HFFc6 (cell line): ENCODE data around the gene GCK. TPM values are rescaled to one million over a fixed set of nuclear protein-coding genes. Genes with fewer than 3 reads are reported as not detected.
A peak's percentile ranks its signal among the peaks of the same experiment; 100 is the strongest.
"Not testable (repeated sequence)": the region's sequence is repeated elsewhere in the genome, so short reads cannot be mapped to it uniquely, and the experiment has no call there.

Experiments
- DNase-seq: peaks from one replicate; pipeline ENCODE4 v3.0.0-alpha.2; 2018
- H3K27ac Mint-ChIP-seq: 2 replicates; pipeline ENCODE4 v1.8.0; 2020; ENCODE audit warnings: mild to moderate bottlenecking, mixed read lengths
- H3K27me3 Mint-ChIP-seq: 2 replicates; pipeline ENCODE4 v1.8.0; 2021; ENCODE audit warnings: mild to moderate bottlenecking, moderate library complexity, mixed read lengths; ENCODE audit not compliant: insufficient read depth
- H3K36me3 Mint-ChIP-seq: 2 replicates; pipeline ENCODE4 v1.8.0; 2021; ENCODE audit warnings: low read depth, mixed read lengths
- H3K4me1 Mint-ChIP-seq: 2 replicates; pipeline ENCODE4 v1.8.0; 2020; ENCODE audit warnings: low read depth, mixed read lengths
- H3K4me3 Mint-ChIP-seq: 2 replicates; pipeline ENCODE4 v1.8.0; 2020; ENCODE audit warnings: mild to moderate bottlenecking, moderate library complexity, mixed read lengths
- H3K9me3 Mint-ChIP-seq: 2 replicates; pipeline ENCODE4 v1.8.0; 2020; ENCODE audit warnings: mild to moderate bottlenecking, mixed read lengths
- total RNA-seq, 6 experiments: library from RNA; stranded (reverse); fragmentation: NEBNext Ultra II Directional; extraction: Animal tissue kit (Norgen Biotek cat#: 25700); gene quantifications; 2 replicates in 1 of 6; 3 replicates in 5 of 6; pipeline ENCODE4 v1.2.3, GENCODE V29; 2021
- TF ChIP-seq, protein P1 (sequence below): fragments of 200-600 bp; sonication (generic); IDR thresholded peaks from 2 replicates; pipeline ENCODE4 v1.5.0; 2021; ENCODE audit warnings: antibody characterized with exemption, mild to moderate bottlenecking

GCK gene
- total RNA-seq, 6 experiments from 2014 or later = 0.11 to 0.26 (median 0.17) TPM; not detected in 2

DNA sequence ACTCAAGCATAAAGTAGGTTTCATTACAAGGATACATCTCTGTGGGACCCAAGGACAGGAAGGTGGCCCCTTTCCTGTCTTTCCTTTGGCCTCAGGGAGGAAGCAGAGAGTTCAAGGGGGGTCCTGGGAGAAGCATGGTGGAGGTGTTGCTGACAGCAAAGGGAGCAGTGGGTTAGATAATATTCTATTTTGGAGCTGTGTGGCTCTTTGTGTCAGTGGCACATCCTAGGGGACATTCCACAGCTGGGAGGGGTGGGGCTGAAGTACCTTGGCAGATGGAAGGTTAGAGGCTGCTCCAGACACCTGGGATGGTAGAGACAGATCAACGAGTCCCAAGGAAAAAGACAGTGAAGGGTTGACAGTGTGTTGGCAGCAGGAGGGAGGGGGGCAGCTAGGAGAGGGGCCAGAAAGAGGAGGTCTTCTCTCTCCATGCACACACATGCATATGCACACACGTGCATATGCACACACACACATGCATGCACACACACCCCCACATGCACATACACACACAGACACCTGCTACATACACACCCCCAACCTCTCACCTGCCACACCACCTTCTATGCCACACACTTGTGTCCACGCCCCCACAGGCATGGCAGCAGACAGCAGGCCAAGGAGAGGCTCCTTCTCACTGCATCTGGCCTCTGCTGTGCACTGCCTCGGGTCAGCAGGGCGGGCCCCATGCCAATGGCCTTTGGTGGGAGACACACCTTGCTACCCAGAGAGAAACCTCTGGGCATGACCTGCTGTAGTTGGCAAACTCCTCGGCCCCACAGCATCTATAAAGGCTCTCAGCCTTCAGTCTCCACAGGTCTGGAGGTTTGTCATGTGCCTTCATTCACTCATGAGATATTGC is 60.3 kb downstream of the GCK start:
- Mint-ChIP-seq H3K27ac (no peak overlapping the region), H3K9me3 (no peaks in the 10 kb centered on the region), H3K4me3 (no peak overlapping the region), H3K27me3 (peaks cover 1% of the 10 kb centered on the region), H3K36me3 (peaks cover 4% of the 10 kb centered on the region; the same call in 1 of the 2 replicates), H3K4me1 (peaks cover 26% of the 10 kb centered on the region)
- TF ChIP-seq, protein P1, sequence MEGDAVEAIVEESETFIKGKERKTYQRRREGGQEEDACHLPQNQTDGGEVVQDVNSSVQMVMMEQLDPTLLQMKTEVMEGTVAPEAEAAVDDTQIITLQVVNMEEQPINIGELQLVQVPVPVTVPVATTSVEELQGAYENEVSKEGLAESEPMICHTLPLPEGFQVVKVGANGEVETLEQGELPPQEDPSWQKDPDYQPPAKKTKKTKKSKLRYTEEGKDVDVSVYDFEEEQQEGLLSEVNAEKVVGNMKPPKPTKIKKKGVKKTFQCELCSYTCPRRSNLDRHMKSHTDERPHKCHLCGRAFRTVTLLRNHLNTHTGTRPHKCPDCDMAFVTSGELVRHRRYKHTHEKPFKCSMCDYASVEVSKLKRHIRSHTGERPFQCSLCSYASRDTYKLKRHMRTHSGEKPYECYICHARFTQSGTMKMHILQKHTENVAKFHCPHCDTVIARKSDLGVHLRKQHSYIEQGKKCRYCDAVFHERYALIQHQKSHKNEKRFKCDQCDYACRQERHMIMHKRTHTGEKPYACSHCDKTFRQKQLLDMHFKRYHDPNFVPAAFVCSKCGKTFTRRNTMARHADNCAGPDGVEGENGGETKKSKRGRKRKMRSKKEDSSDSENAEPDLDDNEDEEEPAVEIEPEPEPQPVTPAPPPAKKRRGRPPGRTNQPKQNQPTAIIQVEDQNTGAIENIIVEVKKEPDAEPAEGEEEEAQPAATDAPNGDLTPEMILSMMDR = no peak
- no peak for DNase-seq

DNA sequence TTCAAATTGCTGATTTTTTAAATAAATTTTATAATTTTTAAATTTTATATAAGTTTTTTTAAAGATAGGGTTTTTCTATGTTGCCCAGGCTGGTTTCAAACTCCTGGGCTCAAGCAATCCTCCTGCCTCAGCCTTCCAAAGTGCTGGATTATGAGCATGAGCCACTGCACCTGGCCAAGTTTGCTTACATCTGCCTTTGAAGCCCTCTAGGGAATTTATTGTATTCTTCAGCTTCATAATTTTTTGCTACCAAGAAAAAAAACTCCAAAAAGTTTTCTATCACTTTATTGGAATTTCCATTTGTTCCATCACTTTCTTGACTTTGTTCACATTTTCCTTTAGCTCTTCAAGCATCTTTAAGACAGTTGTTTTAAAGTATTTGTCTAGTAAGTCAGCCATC is 62.1 kb downstream of the GCK start:
- TF ChIP-seq, protein P1 = no peak
- no peak overlapping the region for H3K4me3 Mint-ChIP-seq
- no peak for DNase-seq
- H3K27ac Mint-ChIP-seq = no peak overlapping the region
- peaks cover 3% of the 10 kb centered on the region for H3K27me3 Mint-ChIP-seq
- H3K36me3 Mint-ChIP-seq = peaks cover 4% of the 10 kb centered on the region; the same call in 1 of the 2 replicates
- no peaks in the 10 kb centered on the region for H3K9me3 Mint-ChIP-seq
- H3K4me1 Mint-ChIP-seq = peaks cover 25% of the 10 kb centered on the region

DNA sequence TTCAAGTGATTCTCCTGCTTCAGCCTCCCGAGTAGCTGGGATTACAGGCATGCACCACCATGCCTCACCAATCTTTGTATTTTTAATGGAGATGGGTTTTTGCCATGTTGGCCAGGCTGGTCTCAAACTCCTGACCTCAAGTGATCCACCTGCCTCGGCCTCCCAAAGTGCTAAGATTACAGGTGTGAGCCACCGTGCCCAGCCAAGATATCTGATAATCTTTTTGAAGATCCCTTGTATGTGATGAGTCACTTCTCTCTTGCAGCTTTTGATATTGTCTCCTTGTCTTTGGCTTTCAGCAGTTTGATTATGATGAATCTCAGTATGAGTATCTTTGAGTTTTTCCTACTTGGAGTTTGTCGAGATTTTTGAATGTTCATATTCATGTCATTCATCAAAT is 62.7 kb downstream of the GCK start:
- H3K4me1 Mint-ChIP-seq = peaks cover 22% of the 10 kb centered on the region
- not testable (repeated sequence) for H3K27ac Mint-ChIP-seq, H3K36me3 Mint-ChIP-seq, H3K4me3 Mint-ChIP-seq, H3K27me3 Mint-ChIP-seq, DNase-seq, H3K9me3 Mint-ChIP-seq

DNA sequence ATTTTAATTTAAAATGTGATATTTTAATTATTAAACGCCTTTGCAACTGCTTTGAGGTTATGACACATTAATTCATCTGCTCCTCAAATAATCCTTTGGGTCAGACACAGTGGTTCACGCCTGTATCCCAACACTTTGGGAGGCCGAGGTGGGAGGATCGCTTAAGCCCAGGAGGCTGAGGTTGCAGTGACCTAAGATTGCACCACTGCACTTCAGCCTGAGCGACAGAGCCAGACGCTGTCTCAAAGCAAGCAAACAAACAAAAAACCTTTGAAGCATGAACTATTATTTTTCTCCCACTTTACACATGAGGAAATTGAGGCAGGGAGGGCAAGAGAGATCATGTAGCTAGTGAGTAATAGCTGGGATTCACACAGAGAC is 64.4 kb downstream of the GCK start:
- Mint-ChIP-seq H3K4me1 (peaks cover 32% of the 10 kb centered on the region), H3K36me3 (peaks cover 17% of the 10 kb centered on the region), H3K4me3 (no peak overlapping the region), H3K9me3 (no peaks in the 10 kb centered on the region), H3K27me3 (peaks cover 3% of the 10 kb centered on the region), H3K27ac (no peak overlapping the region)
- TF ChIP-seq, protein P1 = no peak
- DNase-seq = no peak

DNA sequence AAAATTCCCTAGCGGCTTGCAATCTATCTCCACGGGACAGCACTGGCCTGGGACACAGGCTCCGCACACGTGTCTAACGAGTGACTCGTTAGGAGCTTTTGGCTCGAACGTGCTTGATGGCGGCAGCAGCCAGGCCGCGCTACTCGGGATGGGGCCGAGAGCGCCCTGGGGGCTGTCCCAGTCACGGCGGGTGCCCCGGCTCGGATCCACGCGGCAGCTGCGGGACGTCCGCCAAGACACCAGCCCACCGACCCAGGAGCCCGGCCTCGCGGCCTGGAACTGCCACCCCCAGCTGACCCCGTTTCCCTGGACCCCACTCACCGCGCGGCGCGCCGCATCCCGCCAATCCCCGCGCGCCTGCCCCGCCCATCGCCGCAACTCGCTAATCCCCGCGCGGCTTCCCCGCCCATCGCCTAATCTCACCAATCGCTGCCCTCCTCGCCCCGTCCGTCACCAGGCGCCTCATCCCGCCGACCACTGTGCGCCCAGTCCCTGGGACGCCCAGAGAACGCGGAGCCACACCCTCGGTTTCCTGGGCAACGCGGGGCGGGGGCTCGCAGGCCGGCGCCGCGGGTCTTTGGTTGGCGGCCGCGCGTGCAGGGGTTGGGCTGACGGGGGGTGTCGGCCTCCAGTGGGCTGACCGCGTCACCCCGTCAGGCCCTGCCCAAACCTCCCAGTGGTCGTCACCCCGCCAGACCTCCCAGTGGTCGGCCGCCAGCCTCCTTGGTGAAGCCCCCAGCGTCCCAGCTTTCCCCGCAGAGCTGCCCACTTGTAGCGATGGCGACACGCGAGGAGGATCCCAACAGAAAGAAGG is 65.8 kb downstream of the GCK start, which contains the start of gene POLD2:
Gene POLD2, minus strand, starts transcription at position 359 of the 814 bp plus-strand sequence. CDS start 1,495 bp downstream, outside the sequence.
- TF ChIP-seq, protein P1 = no peak
- peak within 1 kb of the TSS; percentile 94 for H3K27ac Mint-ChIP-seq
- DNase-seq = peak; percentile 96
- peaks cover 3% of the 10 kb centered on the region for H3K27me3 Mint-ChIP-seq
- H3K9me3 Mint-ChIP-seq = no peaks in the 10 kb centered on the region
- H3K4me3 Mint-ChIP-seq = peak within 1 kb of the TSS; percentile 88
- H3K36me3 Mint-ChIP-seq = peaks cover 22% of the 10 kb centered on the region
- peaks cover 40% of the 10 kb centered on the region for H3K4me1 Mint-ChIP-seq
